ENCODE measurements around the gene JUP.

- TF ChIP-seq CTCF (IDR thresholded peaks at IDR 0.05) (no peak), SIN3A (IDR thresholded peaks at IDR 0.05; ENCODE audit: borderline replicate concordance, insufficient read depth, low read depth, low read length) (no peak), POLR2AphosphoS5 (IDR thresholded peaks at IDR 0.05; ENCODE audit: low read depth, low read length) (no peak)
Observed at GRCh38 chr17:41718287-41718645, 68.2 kb downstream of the JUP start.
